WTC11 (cell line): Measurements from ENCODE around the gene LOXL1.

Source experiments
- CTCF ChIP-seq: fragments of 200-600 bp; IDR thresholded peaks from 2 replicates; pipeline ENCODE4 v1.8.0; 2022; ENCODE audit warnings: antibody characterized with exemption
- PREB ChIP-seq: sonication (generic); formaldehyde crosslinking; IDR thresholded peaks from 2 replicates; pipeline ENCODE4 v1.8.1; 2022; ENCODE audit warnings: mild to moderate bottlenecking, missing genetic modification reagents, moderate library complexity, borderline replicate concordance
- TEAD4 ChIP-seq: sonication (generic); formaldehyde crosslinking; IDR thresholded peaks from 2 replicates; pipeline ENCODE4 v1.8.0; 2022; ENCODE audit warnings: mild to moderate bottlenecking, missing genetic modification reagents

GRCh38 chr15:73888224-73889041 is 37.8 kb upstream of the LOXL1 start:
- TF ChIP-seq TEAD4 (CRISPR knock-in tag) (no peak), PREB (CRISPR knock-in tag) (no peak), CTCF (no peak)
